ENCODE measurements around the gene ZNF728.
"Not testable (repeated sequence)": the region's sequence is repeated elsewhere in the genome, so short reads cannot be mapped to it uniquely, and the experiment has no call there.

The ZNF728 gene

GRCh38 chr19:23002690-23003422 is at the start of gene ZNF728:
ZNF728 (minus strand) TSS chr19:23003176; CDS start chr19:23003030, 146 bp downstream.
- DNase-seq, result no peak

DNA sequence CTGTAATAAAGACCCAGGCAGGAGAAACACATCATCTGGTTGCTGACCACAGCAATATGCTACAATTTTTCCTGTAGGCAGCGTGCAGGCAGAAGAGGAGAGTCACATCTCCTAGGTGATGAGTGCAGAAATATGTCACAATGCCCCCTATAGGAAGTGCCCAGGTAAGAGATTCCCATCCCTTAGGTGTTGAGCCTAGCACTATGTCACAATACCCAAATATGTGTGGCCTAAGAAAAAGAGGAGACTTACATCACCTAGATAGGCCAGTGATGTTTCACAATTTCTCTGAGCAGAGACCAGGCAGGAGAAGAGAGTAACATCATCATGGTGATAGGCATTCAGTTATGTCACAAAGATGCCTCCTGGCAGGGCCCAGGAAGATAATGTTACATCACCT is 49.4 kb upstream of the ZNF728 start:
- no peak for DNase-seq

GRCh38 chr19:23049256-23049655 is 46.3 kb upstream of the ZNF728 start:
- no peak for DNase-seq

DNA sequence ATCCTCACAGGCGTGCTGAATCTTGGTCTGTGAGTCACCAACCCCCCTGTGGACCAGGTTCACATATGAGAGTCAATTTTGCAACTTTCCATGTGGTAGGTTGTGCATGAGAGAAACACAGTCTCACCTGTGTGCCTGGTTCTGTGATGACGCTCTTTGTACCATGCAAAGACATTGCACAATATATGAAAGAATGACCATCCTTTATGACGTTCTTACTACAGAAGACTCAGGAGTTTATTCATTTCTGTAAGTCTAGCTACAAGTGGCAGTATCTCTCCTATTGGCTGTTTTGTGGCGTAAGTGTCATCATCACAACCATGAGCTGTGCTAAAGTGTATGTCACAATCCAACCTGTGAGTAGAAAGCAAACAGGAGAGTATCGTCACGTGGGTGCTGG is 43.8 kb upstream of the ZNF728 start:
- no peak for DNase-seq

- DNase-seq, result no peak
Observed at GRCh38 chr19:23033721-23034120, 30.7 kb upstream of the ZNF728 start.

- no peak for DNase-seq
Observed at GRCh38 chr19:23015660-23016059, 12.7 kb upstream of the ZNF728 start.

DNA sequence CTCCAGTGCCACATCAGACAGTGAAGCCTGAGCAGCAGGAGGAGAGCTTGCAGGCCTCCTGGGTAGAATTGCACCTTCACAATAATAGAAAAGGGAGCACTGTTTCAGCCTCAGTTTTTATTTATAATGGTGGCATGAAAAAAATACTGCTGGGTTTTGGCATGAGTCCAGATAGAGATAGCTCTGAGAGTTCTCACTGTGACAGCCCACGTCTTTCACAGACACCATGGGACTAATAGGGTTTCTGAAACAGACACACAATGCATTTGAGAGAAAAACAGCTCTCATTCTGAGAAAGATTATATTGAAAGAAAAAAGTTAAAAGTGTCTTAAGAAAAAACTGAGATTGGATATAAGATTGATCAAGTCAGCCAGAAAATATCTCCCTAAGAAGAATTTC is 8.0 kb downstream of the ZNF728 start:
- not testable (repeated sequence) for DNase-seq

- DNase-seq, result no peak
Observed at GRCh38 chr19:22976248-22976647, 26.7 kb downstream of the ZNF728 start.

DNA sequence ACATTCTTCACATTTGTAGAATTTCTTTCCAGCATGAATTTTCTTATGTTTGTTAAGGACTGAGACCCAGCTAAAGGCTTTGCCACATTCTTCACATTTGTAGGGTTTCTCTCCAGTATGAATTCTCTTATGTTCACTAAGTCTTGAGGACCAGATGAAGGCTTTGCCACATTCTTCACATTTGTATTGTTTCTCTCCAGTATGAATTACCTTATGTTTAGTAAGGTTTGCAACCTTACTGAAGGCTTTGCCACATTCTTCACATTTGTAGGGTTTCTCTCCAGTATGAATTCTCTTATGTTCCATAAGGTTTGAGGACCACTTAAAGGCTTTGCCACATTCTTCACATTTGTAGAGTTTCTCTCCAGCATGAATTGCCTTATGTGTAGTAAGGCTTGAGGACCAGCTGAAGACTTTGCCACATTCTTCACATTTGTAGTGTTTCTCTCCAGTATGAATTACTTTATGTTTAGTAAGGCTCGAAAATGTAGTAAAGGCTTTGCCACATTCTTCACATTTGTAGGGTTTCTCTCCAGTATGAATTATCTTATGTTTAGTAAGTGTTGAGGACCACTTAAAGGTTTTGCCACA is 27.3 kb downstream of the ZNF728 start:
- DNase-seq, result not testable (repeated sequence)

- no peak for DNase-seq
Observed at GRCh38 chr19:22945560-22945959, 57.4 kb downstream of the ZNF728 start.

DNA sequence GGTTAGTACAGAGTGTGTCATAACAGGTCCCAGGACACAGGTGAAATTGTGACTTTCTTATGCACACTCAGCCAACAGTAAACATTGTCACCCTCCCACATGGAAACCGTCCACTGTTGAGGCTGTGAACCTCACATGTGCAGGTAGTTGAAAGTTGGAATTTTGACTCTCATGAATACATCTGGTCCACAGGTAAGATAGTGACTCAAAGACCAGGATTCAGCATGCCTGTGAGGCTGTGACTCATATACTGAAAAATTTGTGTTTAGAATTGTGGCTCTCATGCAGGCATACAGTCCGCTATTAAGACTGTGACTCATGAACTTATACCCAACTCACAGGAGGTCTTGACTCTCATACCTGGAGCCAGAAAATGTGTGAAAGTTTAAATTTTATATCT is 67.8 kb downstream of the ZNF728 start:
- DNase-seq, result no peak

GRCh38 chr19:22927576-22927975 is 75.4 kb downstream of the ZNF728 start:
- not testable (repeated sequence) for DNase-seq

DNA sequence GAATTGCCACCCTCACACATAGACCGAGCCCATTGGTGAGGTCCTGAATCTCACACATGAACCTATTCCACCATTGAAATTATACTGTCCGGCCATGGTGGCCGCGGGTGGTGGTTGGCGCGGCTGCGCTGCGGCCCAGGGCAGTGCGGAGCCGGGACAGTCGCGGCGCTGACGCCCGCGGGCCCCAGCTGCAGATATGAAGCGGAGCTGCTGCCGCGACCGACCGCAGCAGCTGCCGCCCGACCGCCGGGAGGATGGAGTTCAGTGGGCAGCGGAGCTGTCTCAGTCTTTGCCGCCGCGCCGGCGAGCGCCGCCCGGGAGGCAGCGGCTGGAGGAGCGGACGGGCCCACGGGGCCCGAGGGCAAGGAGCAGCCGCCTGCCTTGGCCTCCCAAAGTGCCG is 77.8 kb downstream of the ZNF728 start:
- DNase-seq, result not testable (repeated sequence)
